ENCODE measurements around the gene GP1BA.

Gene GP1BA

DNA sequence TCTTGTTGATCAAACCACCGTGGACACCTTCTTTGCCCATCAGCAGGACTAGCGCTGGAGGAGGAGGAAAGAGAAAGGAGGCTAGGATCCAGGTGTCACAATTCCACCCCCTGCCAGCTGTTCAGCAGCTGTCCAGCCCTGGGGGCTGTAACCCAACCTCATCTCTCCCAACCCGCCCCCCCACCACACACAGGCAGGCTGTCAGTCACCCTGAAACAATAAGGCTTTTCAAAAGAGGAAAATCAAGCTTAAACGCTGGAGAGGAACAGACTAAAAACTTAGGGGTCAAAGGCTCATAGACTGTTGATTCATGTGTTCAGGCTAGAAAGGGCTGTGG is 13.8 kb downstream of the GP1BA start:
- Histone ChIP-seq H3K4me1 (ENCODE audit: control insufficient read depth in 1 of 2, insufficient read depth in 1 of 2, low read depth in 1 of 2, low read length in 1 of 2) (peaks cover 79 to 91% of the 10 kb centered on the region in 2 experiments), H3K27me3 (no peaks in the 10 kb centered on the region), H3K4me3 (ENCODE audit: low read depth in 1 of 2, low read length in 1 of 2) (peak overlapping the region; percentile 99), H3K36me3 (peaks cover 39% of the 10 kb centered on the region), H3K9me3 (no peaks in the 10 kb centered on the region), H3K27ac (peak overlapping the region; percentile 96)
- TF ChIP-seq CTCF (IDR thresholded peaks at IDR 0.05): no peak

DNA sequence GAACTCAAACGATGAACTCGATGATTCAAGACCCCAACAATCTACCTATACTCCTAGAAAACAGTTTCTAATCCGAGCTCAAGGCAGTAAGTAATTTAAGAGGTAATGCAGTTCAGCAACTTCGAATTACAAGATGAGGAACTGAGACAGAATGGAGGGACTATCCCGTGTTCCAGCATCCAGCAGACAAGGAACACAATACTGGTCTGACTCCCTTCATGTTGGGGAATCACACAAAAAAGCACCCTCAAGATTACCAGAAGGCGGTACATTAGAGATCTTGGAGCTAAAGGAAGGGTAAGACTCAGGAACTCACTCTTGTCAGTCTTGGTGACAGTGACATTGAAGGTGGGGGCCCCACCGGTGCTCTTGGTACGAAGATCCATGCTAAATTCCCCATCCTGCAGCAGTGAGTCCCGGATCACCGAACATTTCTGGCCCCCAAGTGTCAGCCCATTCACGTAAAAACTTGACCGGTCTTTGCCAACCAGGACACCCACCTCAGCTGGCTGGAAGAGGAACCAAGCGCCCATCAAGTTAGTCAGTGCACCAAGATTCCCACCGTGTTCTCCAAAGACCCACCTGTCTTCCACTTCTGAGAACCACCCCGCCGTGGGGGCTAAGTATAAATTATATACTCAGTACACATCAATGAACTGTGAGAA is 14.4 kb downstream of the GP1BA start:
- no peaks in the 10 kb centered on the region for H3K9me3 ChIP-seq
- peaks cover 39% of the 10 kb centered on the region for H3K36me3 ChIP-seq
- peaks cover 79 to 91% of the 10 kb centered on the region in 2 experiments for H3K4me1 ChIP-seq (ENCODE audit: control insufficient read depth in 1 of 2, insufficient read depth in 1 of 2, low read depth in 1 of 2, low read length in 1 of 2)
- H3K4me3 ChIP-seq (ENCODE audit: low read depth in 1 of 2, low read length in 1 of 2): peak overlapping the region; percentile 99
- no peaks in the 10 kb centered on the region for H3K27me3 ChIP-seq
- peak overlapping the region; percentile 96 for H3K27ac ChIP-seq
- TF ChIP-seq CTCF (IDR thresholded peaks at IDR 0.05): no peak

- peaks cover 77 to 88% of the 10 kb centered on the region in 2 experiments for H3K4me1 ChIP-seq (ENCODE audit: control insufficient read depth in 1 of 2, insufficient read depth in 1 of 2, low read depth in 1 of 2, low read length in 1 of 2)
- no peaks in the 10 kb centered on the region for H3K9me3 ChIP-seq
- peak overlapping the region; percentile 99 for H3K4me3 ChIP-seq (ENCODE audit: low read depth in 1 of 2, low read length in 1 of 2)
- peak overlapping the region; percentile 96 for H3K27ac ChIP-seq
- no peak for TF ChIP-seq CTCF (IDR thresholded peaks at IDR 0.05)
- H3K36me3 ChIP-seq: peaks cover 38% of the 10 kb centered on the region
- no peaks in the 10 kb centered on the region for H3K27me3 ChIP-seq
Observed at GRCh38 chr17:4947010-4947410, 14.9 kb downstream of the GP1BA start.

GRCh38 chr17:4947411-4948165 is 15.5 kb downstream of the GP1BA start:
- Histone ChIP-seq H3K36me3 (peaks cover 32% of the 10 kb centered on the region), H3K4me1 (ENCODE audit: control insufficient read depth in 1 of 2, insufficient read depth in 1 of 2, low read depth in 1 of 2, low read length in 1 of 2) (peaks cover 71 to 82% of the 10 kb centered on the region in 2 experiments), H3K9me3 (no peaks in the 10 kb centered on the region), H3K27ac (peak overlapping the region; percentile 96), H3K4me3 (ENCODE audit: low read depth in 1 of 2, low read length in 1 of 2) (peak overlapping the region; percentile 99), H3K27me3 (no peaks in the 10 kb centered on the region)
- no peak for TF ChIP-seq CTCF (IDR thresholded peaks at IDR 0.05)

DNA sequence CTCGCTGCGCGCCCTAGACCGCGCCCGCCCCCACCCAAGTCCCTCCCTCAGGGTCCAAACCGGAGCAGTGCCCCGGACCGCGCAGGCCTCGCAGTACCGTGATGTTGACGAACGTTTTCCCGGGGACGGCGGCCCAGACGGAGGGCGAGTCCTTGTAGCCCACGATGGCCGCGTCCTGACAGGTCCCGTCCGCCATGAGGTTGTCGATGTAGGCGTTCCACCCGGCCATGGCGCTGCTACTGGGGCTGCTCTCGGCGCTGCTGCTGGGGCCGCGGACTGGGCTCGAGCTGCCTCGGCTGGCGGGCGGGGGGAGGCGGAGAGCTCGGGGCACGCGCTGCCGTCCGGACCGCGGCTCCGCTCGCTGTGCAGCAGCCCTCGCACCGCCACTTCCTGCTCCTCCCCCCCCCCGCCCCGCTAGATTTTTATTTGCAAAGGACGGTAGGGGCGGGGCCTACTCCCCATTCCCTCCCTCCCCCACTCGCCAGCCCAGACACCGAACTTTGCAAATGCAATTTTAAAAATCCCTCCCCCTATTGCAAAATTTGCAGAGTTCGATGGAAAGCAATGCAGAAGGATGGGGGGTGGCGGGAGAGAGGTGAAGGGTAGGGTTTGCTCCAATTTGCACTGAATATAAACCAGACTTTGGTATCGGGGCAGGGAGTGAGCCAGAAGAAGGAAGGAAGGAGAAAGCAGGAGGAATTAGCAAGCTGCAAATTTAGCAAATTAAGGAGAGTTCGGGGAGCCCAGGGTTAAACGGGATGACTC is 16.3 kb downstream of the GP1BA start, which contains the start of gene PFN1:
Gene PFN1 (minus strand): TSS at position 365 of the 765 bp plus-strand sequence. CDS start 136 bp downstream, at position 229.
- peaks cover 24% of the 10 kb centered on the region for H3K36me3 ChIP-seq
- H3K4me1 ChIP-seq (ENCODE audit: control insufficient read depth in 1 of 2, insufficient read depth in 1 of 2, low read depth in 1 of 2, low read length in 1 of 2): peaks cover 63 to 75% of the 10 kb centered on the region in 2 experiments
- no peak for TF ChIP-seq CTCF (IDR thresholded peaks at IDR 0.05)
- peak within 1 kb of the TSS; percentile 99 for H3K4me3 ChIP-seq (ENCODE audit: low read depth in 1 of 2, low read length in 1 of 2)
- no peaks in the 10 kb centered on the region for H3K27me3 ChIP-seq
- peak within 1 kb of the TSS; percentile 96 for H3K27ac ChIP-seq
- H3K9me3 ChIP-seq: no peaks in the 10 kb centered on the region
